ENCODE results near the gene ENDOG.
"Not testable (repeated sequence)": the region's sequence is repeated elsewhere in the genome, so short reads cannot be mapped to it uniquely, and the experiment has no call there.

ENDOG gene
- 7.1 reads per million, percentile 26 among the genes with 10 or more reads in this experiment for total RNA-seq

GRCh38 chr9:128818099-128818838 lies at the start of gene ENDOG:
TSS of gene ENDOG (plus strand) at chr9:128818500. CDS start at chr9:128818685, 185 bp downstream.
- peak; percentile 96 for DNase-seq

- no peak for DNase-seq
These were observed 49.7 kb upstream of the ENDOG start for GRCh38 chr9:128768606-128769005.

DNA sequence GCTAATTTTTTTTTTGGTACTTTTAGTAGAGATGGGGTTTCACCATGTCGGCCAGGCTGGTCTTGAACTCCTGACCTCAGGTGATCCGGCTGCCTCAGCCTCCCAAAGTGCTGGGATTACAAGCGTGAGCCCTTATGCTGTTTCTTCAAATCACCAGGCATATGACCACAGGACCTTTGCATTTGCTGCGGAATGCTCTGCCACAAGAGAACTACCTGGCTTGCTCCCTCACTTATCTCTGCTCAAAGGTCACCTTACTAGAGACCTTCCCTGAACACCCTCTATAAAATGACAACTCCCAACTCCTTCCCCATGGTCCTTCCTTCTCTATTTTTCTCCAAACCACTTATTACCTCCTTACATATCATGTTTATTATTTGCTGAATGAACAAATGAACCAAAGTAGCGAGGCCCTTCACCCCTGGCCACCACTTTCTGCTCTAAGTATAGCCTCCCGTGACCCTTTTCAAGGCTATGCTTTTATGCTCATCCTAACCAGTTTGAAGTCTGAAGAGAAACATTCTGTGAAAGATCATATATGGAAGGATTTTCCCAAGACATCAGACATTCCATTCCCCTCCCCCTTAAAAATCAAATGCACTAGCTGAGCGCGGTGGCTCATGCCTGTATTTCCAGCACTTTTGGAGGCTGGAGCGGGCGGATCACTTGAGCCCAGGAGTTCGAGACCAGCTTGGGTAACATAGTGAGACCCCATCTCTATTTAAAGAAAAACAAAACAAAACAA lies 47.8 kb upstream of the ENDOG start:
- DNase-seq, result no peak

DNA sequence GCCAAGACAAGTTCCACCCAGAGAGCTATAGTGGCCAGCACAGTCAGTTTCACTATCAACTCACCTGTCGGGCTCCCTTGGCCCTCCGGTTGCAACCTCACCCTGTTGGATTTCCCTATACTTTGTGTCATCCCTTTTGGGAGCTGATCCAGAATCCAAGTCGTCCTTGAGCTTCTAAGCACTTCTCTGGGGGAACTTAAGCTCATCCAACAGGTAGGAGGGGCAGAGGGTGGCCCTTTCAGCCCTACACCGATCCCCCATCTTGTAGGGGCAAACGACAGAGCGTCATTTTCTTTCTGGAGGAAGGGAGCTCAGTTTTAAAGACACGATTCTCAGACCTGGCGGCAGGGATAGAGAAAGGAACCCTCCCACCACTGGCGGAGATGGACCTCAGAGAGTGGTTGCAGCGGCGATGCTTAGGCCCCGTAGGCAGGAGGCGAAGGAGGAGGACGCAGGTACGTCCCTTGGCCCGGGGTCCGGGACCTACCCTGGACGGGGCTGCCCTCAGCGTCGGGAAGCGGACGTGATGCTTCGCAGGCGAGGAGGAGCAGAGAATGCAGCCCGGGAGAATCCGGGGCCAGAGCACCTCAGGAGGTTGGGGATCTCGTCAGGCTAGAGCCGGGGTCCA lies 47.1 kb upstream of the ENDOG start:
- no peak for DNase-seq

GRCh38 chr9:128771745-128772519 lies 46.4 kb upstream of the ENDOG start, which contains the start of gene ZER1:
TSS of gene ZER1 (minus strand) at chr9:128771927. CDS start at chr9:128755565, 16,362 bp downstream.
- DNase-seq, result peak; percentile 91

- DNase-seq, result no peak
These were observed 45.3 kb upstream of the ENDOG start for GRCh38 chr9:128773049-128773448.

DNA sequence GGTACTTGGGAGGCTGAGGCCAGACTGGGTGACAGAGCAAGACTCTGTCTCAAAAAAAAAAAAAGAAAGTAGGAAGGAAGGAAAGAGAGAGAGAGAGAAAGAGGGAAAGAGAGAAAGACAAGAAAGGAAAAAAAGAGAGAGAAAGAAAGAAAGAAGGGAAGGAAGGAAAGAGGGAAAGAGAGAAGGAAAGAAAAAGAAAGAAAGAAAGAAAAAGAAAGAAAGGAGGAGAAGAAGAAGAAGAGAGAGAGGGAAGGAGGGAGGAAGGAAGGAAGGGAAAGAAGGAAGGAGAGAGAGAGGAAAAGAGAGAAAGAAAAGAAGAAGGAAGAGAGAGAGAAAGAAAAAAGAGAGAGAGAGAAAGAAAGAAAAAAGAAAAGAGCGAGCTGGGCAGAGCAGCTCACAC lies 43.5 kb upstream of the ENDOG start:
- DNase-seq, result no peak

GRCh38 chr9:128780093-128780492 lies 38.2 kb upstream of the ENDOG start:
- not testable (repeated sequence) for DNase-seq

DNA sequence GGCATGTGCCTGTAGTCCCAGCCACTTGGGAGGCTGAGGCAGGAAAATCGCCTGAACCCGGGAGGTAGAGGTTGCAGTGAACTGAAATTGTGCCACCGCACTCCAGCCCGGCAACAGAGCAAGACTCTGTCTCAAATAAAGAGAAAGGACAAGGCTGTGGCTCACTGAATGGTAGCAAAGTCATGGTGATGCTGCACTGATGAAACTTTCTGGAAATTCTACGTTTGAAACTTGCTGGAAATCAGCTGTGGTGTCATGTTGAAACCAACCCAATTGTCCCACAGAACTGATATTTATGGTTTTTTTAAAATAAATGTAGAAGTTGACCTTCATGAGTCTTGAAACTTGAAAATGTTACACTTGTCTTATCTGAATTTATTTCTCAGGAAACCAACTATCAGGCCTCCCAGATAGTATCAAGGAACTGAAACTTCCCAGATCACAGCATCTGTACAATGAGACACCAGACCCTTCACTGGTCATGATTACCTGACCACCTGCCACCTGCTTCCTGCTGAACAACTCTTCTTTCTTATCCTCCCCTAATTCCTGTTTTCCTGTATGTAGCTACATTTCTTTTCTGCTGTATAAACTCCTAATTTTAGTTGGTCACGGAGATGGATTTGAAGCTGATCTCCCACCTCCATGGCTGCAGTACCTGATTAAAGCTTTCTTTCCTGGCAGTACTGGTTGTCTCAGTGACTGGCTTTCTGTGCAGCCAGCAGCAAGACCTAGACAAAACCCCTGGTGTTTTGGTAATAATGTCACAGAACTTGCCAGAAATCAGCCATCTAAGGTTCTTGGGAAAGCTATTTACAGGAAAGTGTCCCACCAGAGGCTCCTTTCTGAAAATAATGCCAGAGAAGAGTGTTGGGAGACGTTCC lies 36.9 kb upstream of the ENDOG start:
- no peak for DNase-seq

DNA sequence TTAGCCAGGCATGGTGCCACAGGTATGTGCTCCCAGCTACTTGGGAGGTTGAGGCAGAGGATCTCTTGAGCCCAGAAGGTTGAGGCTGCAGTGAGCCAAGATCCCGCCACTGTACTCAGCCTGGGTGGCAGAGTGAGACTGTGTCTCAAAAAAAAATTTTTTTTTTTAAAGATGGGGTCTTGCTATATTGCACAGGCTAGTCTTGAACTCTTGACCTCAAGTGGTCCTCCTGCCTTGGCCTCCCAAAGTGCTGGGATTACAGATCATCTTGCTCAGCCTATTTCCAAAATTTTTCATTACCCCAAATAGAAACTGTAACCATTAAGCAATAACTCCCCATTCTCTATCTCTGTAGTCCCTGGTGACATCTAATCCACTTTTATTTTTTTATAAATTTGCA lies 35.6 kb upstream of the ENDOG start:
- DNase-seq, result no peak

- DNase-seq, result no peak
These were observed 32.9 kb upstream of the ENDOG start for GRCh38 chr9:128785427-128785826.

- DNase-seq, result peak; percentile 86
These were observed 31.4 kb upstream of the ENDOG start, which contains the start of gene TBC1D13 for GRCh38 chr9:128786681-128787601. TSS of gene TBC1D13 (plus strand) at chr9:128787253. CDS start at chr9:128787354, 101 bp downstream.

- DNase-seq, result no peak
These were observed 30.6 kb upstream of the ENDOG start for GRCh38 chr9:128787659-128788058.

DNA sequence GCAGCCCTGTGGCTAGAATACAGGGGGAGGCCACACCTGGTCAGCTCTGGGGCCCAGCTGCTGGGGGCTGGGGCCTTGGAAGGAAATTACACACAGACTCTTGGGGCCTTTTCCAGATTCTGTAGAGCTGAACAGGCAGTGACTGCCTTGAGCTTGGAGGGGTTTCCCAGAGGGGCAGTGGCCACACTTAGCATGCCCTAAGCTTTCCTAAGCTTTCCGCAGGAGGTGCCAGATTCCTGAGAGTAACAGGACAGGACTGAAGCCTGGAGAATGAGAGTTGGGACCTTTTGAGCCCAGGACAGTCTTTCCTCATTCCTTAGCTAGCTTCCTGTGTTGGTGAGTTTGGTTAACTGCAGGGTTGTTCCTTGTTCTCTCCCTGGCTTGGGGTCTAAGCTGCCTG lies 29.9 kb upstream of the ENDOG start:
- no peak for DNase-seq

DNA sequence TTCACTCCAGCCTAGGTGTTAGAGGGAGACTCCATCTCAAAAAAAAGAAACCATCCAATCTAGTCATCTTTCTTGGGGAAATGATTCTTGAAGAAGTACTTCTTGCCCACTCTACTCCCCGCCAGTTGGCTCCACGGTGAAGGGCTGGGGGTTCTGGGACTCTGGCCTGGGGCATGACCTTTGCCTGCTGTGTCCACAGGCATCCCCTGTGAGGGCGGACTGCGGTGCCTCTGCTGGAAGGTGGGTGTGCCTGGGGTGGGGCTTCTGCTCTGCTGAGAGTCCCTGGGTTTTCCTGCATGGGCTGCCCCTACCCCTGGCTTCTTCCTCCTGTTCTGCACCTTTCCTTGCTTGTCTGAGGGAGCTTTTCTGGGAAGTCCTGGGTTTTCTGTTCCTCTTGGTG lies 27.8 kb upstream of the ENDOG start:
- DNase-seq, result no peak

GRCh38 chr9:128792134-128792533 lies 26.2 kb upstream of the ENDOG start:
- DNase-seq, result no peak

- DNase-seq, result no peak
These were observed 25.2 kb upstream of the ENDOG start for GRCh38 chr9:128792978-128793686.

GRCh38 chr9:128794961-128795360 lies 23.3 kb upstream of the ENDOG start:
- DNase-seq, result not testable (repeated sequence)

- DNase-seq, result no peak
These were observed 19.4 kb upstream of the ENDOG start for GRCh38 chr9:128798896-128799295.

DNA sequence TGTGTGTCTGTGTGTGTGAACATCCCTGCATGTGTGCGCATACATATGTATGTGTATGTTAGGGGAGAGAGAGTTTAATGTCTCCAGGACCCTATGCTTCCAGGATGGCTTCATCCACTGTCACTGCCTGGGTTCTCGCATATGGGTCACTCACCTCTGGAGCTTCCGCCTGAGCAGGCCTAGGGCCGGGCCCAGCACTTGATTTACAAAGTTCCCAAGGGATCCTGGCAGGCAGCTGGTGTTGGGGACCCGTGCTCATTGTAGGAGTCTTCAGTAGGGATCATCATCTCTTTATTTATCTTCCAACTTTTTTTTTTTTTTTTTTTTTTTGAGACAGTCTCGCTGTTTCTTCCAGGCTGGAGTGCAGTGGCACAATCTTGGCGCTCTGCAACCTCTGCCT lies 18.2 kb upstream of the ENDOG start:
- DNase-seq, result no peak
